Measurements from ENCODE around the gene NFIC. TPM values are rescaled to one million over a fixed set of nuclear protein-coding genes. Genes with fewer than 3 reads are reported as not detected.

Gene NFIC
- polyA plus RNA-seq, 1 donor from 2014 or later: 0.24 TPM

- H3K27ac ChIP-seq (ENCODE audit: low read length): no peak within 1 kb of the TSS
- H3K9me2 ChIP-seq (ENCODE audit: insufficient read depth, low read length): no peaks in the 10 kb centered on the region
- no peak within 1 kb of the TSS for H3K4me3 ChIP-seq (ENCODE audit: low read length)
- no peaks in the 10 kb centered on the region for H3K9me3 ChIP-seq (ENCODE audit: low read length)
- H3K79me2 ChIP-seq (replicated peaks; ENCODE audit: insufficient read depth, low read length): no peaks in the 10 kb centered on the region
- no peaks in the 10 kb centered on the region for H3K27me3 ChIP-seq (ENCODE audit: insufficient read depth, low read depth, low read length)
- no peaks in the 10 kb centered on the region for H3F3A ChIP-seq (ENCODE audit: insufficient read depth, low read length, poor library complexity, severe bottlenecking)
- TF ChIP-seq CTCF (IDR thresholded peaks at IDR 0.05; ENCODE audit: poor library complexity, severe bottlenecking) (no peak), POLR2AphosphoS5 (IDR thresholded peaks at IDR 0.05) (no peak), MXI1 (conservative IDR thresholded peaks at IDR 0.05; ENCODE audit: poor library complexity, severe bottlenecking) (no peak), RAD21 (conservative IDR thresholded peaks at IDR 0.05) (no peak), TAF1 (IDR thresholded peaks at IDR 0.05; ENCODE audit: low read depth) (no peak), EZH2 (IDR thresholded peaks at IDR 0.05; ENCODE audit: borderline replicate concordance, insufficient read depth, low read length, poor library complexity, severe bottlenecking) (no peak), REST (IDR thresholded peaks at IDR 0.05; ENCODE audit: borderline replicate concordance) (no peak), EP300 (conservative IDR thresholded peaks at IDR 0.05; ENCODE audit: poor library complexity, severe bottlenecking) (no peak), SMC3 (conservative IDR thresholded peaks at IDR 0.05; ENCODE audit: poor library complexity) (no peak)
- no peaks in the 10 kb centered on the region for H3K36me3 ChIP-seq (ENCODE audit: insufficient read depth, low read length)
- no peak within 1 kb of the TSS for H3K9ac ChIP-seq (ENCODE audit: low read length)
- no peak within 1 kb of the TSS for H3K4me2 ChIP-seq (ENCODE audit: low read length)
- H4K20me1 ChIP-seq (ENCODE audit: insufficient read depth): no peaks in the 10 kb centered on the region
- no peak within 1 kb of the TSS for H2AFZ ChIP-seq (ENCODE audit: low read depth, low read length)
Measured at GRCh38 chr19:3483226-3483628, 116.8 kb downstream of the NFIC start, which contains the start of gene SMIM44. Gene SMIM44 (minus strand): TSS chr19:3483441. CDS start chr19:3483403, 38 bp downstream.

GRCh38 chr19:3491396-3492119 is 125.2 kb downstream of the NFIC start:
- H3K9ac ChIP-seq (ENCODE audit: low read length): no peak overlapping the region
- H3K9me2 ChIP-seq (ENCODE audit: insufficient read depth, low read length): no peaks in the 10 kb centered on the region
- no peaks in the 10 kb centered on the region for H3K79me2 ChIP-seq (replicated peaks; ENCODE audit: insufficient read depth, low read length)
- no peak overlapping the region for H2AFZ ChIP-seq (ENCODE audit: low read depth, low read length)
- H3K4me2 ChIP-seq (ENCODE audit: low read length): no peak overlapping the region
- H3F3A ChIP-seq (ENCODE audit: insufficient read depth, low read length, poor library complexity, severe bottlenecking): no peaks in the 10 kb centered on the region
- no peaks in the 10 kb centered on the region for H3K9me3 ChIP-seq (ENCODE audit: low read length)
- H4K20me1 ChIP-seq (ENCODE audit: insufficient read depth): no peaks in the 10 kb centered on the region
- H3K4me3 ChIP-seq (ENCODE audit: low read length): no peak overlapping the region
- H3K36me3 ChIP-seq (ENCODE audit: insufficient read depth, low read length): no peaks in the 10 kb centered on the region
- TF ChIP-seq SMC3 (conservative IDR thresholded peaks at IDR 0.05; ENCODE audit: poor library complexity) (no peak), CTCF (IDR thresholded peaks at IDR 0.05; ENCODE audit: poor library complexity, severe bottlenecking) (no peak), TAF1 (IDR thresholded peaks at IDR 0.05; ENCODE audit: low read depth) (no peak), EZH2 (IDR thresholded peaks at IDR 0.05; ENCODE audit: borderline replicate concordance, insufficient read depth, low read length, poor library complexity, severe bottlenecking) (no peak), MXI1 (conservative IDR thresholded peaks at IDR 0.05; ENCODE audit: poor library complexity, severe bottlenecking) (no peak), POLR2AphosphoS5 (IDR thresholded peaks at IDR 0.05) (no peak), REST (IDR thresholded peaks at IDR 0.05; ENCODE audit: borderline replicate concordance) (no peak), EP300 (conservative IDR thresholded peaks at IDR 0.05; ENCODE audit: poor library complexity, severe bottlenecking) (no peak), RAD21 (conservative IDR thresholded peaks at IDR 0.05) (no peak)
- H3K27ac ChIP-seq (ENCODE audit: low read length): no peak overlapping the region
- no peaks in the 10 kb centered on the region for H3K27me3 ChIP-seq (ENCODE audit: insufficient read depth, low read depth, low read length)
